Uterus (tissue), 4 donors: ENCODE results near the gene COL24A1. TPM values are rescaled to one million over a fixed set of nuclear protein-coding genes. Genes with fewer than 3 reads are reported as not detected.
"Not testable (repeated sequence)": the region's sequence is repeated elsewhere in the genome, so short reads cannot be mapped to it uniquely, and the experiment has no call there.

ENCODE experiments used
- DNase-seq, 2 donors: peaks; one replicate each; pipeline ENCODE4 v3.0.0-alpha.2; 2019 to 2020
- H3K27ac ChIP-seq, 2 donors: fragments of 200-600 bp; sonication (generic); 1 replicate in 1 of 2; 2 replicates in 1 of 2; pipeline ENCODE4 v1.5.1; 2016 to 2018
- H3K27me3 ChIP-seq, 2 donors: fragments of 200-600 bp; sonication (generic); one replicate each; pipeline ENCODE4 v1.5.1; 2018 to 2019; ENCODE audit warnings: control low read depth in 1 of 2
- H3K36me3 ChIP-seq, 2 donors: fragments of 200-600 bp; sonication (generic); one replicate each; pipeline ENCODE4 v1.5.1; 2019; ENCODE audit warnings: control low read depth in 1 of 2
- H3K4me1 ChIP-seq, 2 donors: fragments of 200-600 bp; sonication (generic); one replicate each; pipeline ENCODE4 v1.5.1; 2018 to 2019; ENCODE audit warnings: control low read depth in 1 of 2
- H3K4me3 ChIP-seq, 2 donors: fragments of 200-600 bp; sonication (generic); 1 replicate in 1 of 2; 2 replicates in 1 of 2; pipeline ENCODE4 v1.5.1; 2018 to 2019; ENCODE audit warnings: mild to moderate bottlenecking in 1 of 2
- H3K9me3 ChIP-seq, 2 donors: fragments of 200-600 bp; sonication (generic); one replicate each; pipeline ENCODE4 v1.5.1; 2019; ENCODE audit warnings: control low read depth in 1 of 2
- CTCF ChIP-seq, 4 experiments: fragments of 200-600 bp in 2 of 4; fragments of 450-650 bp in 2 of 4; sonication (generic) in 2 of 4; IDR thresholded peaks; one replicate each; pipeline ENCODE4 v1.5.1; 2016 to 2019; ENCODE audit warnings: antibody characterized with exemption in 4 of 4, mild to moderate bottlenecking in 2 of 4, moderate library complexity in 1 of 4
- POLR2A ChIP-seq, 2 donors: fragments of 450-650 bp; IDR thresholded peaks; one replicate each; pipeline ENCODE4 v1.6.1; 2016; ENCODE audit warnings: antibody characterized with exemption in 2 of 2, mild to moderate bottlenecking in 1 of 2, moderate library complexity in 1 of 2
- intact Hi-C: fragments of 100-400 bp; cut with DNase I; formaldehyde crosslinking; loops from one replicate; pipeline ENCODE4 v1.15.1; 2023; ENCODE audit warnings: low total_unique reads
- total RNA-seq, 4 donors: library from RNA; depleted of rRNA in 3 of 4; stranded (reverse); fragments of >200 nt in 3 of 4; gene quantifications; one replicate each; pipeline versions ENCODE4 v1.1.0 to v1.2.4, GENCODE V29; 2014 to 2023
- donor health status: DM: yes; HTN: yes; CAD: no.

COL24A1 gene
- total RNA-seq, 4 donors from 2014 or later, result 0.37 to 9.1 TPM; not detected in 2

- intact Hi-C loops, result no loop called here
- Histone ChIP-seq H3K36me3 (no peaks in the 10 kb centered on the region), H3K4me3 (no peak overlapping the region), H3K27ac (no peak overlapping the region), H3K9me3 (no peaks in the 10 kb centered on the region), H3K4me1 (no peaks in the 10 kb centered on the region), H3K27me3 (no peaks in the 10 kb centered on the region)
- DNase-seq, result no peak
- TF ChIP-seq POLR2A (IDR thresholded peaks at IDR 0.05) (no peak), CTCF (IDR thresholded peaks at IDR 0.05) (no peak)
Observed at GRCh38 chr1:86137436-86137835, 19.1 kb downstream of the COL24A1 start.

- Histone ChIP-seq H3K4me3 (no peak overlapping the region), H3K27ac (no peak overlapping the region), H3K36me3 (no peaks in the 10 kb centered on the region), H3K9me3 (no peaks in the 10 kb centered on the region), H3K4me1 (no peaks in the 10 kb centered on the region), H3K27me3 (no peaks in the 10 kb centered on the region)
- TF ChIP-seq POLR2A (IDR thresholded peaks at IDR 0.05) (no peak), CTCF (IDR thresholded peaks at IDR 0.05) (no peak)
- intact Hi-C loops, result no loop called here
- DNase-seq, result no peak
Observed at GRCh38 chr1:86119214-86119764, 37.3 kb downstream of the COL24A1 start.

- Histone ChIP-seq H3K27me3 (no peaks in the 10 kb centered on the region), H3K4me1 (no peaks in the 10 kb centered on the region), H3K36me3 (no peaks in the 10 kb centered on the region), H3K27ac (no peak overlapping the region), H3K9me3 (no peaks in the 10 kb centered on the region), H3K4me3 (no peak overlapping the region)
- no peak for TF ChIP-seq CTCF (IDR thresholded peaks at IDR 0.05)
- TF ChIP-seq POLR2A (IDR thresholded peaks at IDR 0.05), result no peak
- intact Hi-C loops, result no loop called here
- DNase-seq, result no peak
Observed at GRCh38 chr1:86114816-86115400, 41.7 kb downstream of the COL24A1 start.

GRCh38 chr1:86114236-86114635 lies 42.3 kb downstream of the COL24A1 start:
- TF ChIP-seq CTCF (IDR thresholded peaks at IDR 0.05), result no peak
- no peak for TF ChIP-seq POLR2A (IDR thresholded peaks at IDR 0.05)
- no peak for DNase-seq
- no peaks in the 10 kb centered on the region for H3K27me3 ChIP-seq
- no peak overlapping the region for H3K27ac ChIP-seq
- no peaks in the 10 kb centered on the region for H3K4me1 ChIP-seq
- intact Hi-C loops, result no loop called here
- H3K36me3 ChIP-seq, result no peaks in the 10 kb centered on the region
- H3K9me3 ChIP-seq, result no peaks in the 10 kb centered on the region
- no peak overlapping the region for H3K4me3 ChIP-seq

- H3K27ac ChIP-seq, DNase-seq, H3K36me3 ChIP-seq, H3K4me1 ChIP-seq, H3K4me3 ChIP-seq, H3K9me3 ChIP-seq, intact Hi-C loops, H3K27me3 ChIP-seq: not testable (repeated sequence)
Observed at GRCh38 chr1:86111590-86111989, 45.0 kb downstream of the COL24A1 start.
